Stimulated activated CD8-positive, alpha-beta memory T cell treated with anti-CD3 and anti-CD28 coated beads, Interleukin-12 subunit alpha, Interleukin-12 subunit beta, amount 100 ng/mL, for 24 hours (primary cell): ENCODE measurements around the gene DVL3.

Experiments
- DNase-seq: peaks from one replicate; pipeline ENCODE4 v3.0.0-alpha.2; 2020; ENCODE audit errors: extremely low read depth

DVL3 gene

DNA sequence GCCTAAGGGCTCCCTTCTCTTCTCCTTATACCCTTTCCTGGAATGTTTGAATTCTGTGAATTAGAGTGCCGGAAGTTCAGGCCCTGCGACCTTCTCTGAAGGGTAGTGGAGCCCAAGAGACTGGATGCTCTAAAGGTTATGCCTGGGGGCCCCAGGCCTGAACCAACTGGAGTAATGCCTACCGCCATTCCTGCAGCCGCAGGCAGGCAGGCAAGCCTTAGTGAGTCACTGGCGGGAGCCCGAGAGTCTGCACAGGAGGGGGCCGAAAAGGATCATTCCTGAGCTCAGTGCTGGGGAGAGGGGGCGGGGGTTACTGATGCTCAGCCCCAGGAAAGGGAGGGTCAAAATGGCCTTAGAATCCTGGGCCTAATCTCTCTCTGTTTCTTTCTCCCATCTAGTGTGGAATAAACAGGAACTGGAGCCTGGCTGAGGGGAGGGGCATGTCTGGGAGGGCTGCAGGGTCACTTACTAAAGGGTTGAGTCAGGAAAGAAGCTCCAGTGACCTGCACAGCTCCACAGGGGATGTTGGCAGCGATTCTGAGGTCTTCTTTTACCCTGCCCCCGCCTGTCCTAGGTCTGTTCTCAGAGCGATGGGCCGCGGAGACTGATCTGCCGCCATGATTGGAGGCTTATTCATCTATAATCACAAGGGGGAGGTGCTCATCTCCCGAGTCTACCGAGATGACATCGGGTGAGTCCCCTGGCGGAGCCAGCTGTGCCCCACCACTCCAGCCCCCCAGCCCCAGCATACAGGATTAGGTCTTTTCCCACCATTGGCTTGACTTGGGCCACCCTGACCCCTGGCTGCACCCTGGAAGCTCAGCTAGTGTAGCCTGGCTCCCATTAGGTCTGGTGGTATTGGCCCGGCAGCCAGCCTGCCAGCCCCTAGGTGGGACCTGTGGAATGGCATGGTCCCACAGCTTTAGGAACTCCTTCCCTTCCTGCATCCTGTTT is 21.5 kb downstream of the DVL3 start:
- no peak for DNase-seq

DNA sequence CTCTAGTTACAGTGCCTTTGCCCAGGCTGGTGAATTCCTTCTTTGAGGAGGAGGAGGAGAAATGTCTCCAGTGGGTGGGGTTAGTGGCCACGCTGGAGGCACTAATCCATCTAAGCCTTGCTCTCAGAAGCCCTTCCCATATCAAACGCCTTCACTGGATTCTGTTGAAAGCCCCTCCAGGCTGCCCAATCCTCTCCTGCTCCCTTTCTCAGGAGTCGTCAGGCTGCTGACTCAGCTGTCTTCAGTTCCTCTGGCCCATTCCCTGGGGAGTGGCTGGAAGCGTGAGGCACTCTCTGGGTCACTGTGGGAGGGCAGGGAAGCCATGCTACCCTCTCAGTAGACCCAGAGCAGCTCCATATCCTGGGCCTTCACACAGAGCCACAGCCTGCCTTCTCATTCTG is 22.2 kb downstream of the DVL3 start:
- no peak for DNase-seq

DNA sequence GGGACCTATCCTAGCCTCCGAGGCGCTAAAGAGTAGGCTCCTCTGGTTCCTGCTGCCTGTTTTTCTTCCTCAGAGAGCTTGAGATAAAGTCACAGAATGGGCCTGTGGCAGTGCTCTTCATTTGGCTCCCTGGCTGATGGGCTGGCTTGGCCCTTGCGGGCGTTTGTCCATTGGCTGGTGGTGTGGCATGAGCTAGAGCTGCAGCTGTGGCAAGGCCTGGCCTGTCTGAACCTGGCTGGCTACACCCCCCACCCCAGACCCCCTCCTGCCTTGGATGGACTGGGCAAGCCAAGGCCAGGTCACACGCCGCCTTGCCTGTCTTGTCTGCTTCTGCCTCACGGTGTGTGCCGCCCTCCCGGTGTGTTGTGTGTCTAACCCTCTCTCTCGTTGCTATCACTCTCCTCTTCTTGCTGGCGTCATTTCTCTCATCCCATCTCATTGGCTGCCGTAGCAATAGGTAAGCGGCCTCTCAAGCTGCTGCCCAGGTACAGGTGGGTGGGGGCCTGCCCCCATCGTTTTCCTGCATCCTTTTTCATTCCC is 22.7 kb downstream of the DVL3 start:
- DNase-seq, result no peak

DNA sequence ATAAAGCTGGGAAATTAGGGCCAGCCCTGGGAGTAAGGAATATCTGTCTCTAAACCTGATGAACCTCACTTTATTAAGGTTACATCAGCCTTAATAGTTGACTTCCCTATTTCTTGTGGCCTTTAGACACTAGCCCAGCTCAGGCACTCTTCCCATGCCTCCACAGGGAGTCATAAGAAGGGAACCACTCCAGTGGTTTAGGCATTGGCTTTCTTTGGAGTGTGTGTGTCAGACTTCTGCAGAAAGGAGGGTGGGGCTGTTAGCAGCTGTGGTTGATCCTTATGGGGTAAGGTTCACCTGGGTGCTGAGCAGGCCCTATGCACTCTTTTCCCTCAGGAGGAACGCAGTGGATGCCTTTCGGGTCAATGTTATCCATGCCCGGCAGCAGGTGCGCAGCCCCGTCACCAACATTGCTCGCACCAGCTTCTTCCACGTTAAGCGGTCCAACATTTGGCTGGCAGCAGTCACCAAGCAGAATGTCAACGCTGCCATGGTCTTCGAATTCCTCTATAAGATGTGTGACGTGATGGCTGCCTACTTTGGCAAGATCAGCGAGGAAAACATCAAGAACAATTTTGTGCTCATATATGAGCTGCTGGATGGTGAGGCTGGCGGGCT is 23.5 kb downstream of the DVL3 start:
- DNase-seq, result no peak

DNA sequence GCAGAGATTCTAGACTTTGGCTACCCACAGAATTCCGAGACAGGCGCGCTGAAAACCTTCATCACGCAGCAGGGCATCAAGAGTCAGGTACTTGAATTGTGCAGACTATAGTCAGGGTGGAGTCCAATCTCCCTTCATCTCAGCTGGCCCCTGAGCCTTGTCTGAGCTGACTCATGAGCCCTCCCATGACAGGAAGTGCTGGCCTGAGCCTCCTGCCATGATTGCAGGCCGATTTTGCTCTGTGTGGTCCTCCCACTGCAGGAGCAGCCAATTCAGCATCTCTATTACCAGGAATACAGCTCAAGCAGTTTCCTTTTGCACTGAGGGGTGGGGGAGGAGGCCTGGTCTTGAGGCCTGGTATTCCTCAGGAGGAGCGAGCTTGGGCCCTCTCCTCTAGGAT is 25.0 kb downstream of the DVL3 start:
- no peak for DNase-seq

DNA sequence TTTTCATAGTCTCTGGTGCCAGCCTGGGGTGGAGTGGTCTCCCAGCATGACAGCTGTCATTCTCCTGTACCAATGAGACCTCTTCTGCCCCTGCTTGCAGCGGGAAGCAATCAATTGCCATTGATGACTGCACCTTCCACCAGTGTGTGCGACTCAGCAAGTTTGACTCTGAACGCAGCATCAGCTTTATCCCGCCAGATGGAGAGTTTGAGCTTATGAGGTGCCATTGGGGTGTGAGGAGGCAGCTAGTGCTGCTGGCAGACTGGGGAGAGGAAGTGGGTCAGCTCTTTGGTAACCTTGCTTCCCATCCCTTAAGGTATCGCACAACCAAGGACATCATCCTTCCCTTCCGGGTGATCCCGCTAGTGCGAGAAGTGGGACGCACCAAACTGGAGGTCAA is 26.4 kb downstream of the DVL3 start:
- DNase-seq, result no peak

DNA sequence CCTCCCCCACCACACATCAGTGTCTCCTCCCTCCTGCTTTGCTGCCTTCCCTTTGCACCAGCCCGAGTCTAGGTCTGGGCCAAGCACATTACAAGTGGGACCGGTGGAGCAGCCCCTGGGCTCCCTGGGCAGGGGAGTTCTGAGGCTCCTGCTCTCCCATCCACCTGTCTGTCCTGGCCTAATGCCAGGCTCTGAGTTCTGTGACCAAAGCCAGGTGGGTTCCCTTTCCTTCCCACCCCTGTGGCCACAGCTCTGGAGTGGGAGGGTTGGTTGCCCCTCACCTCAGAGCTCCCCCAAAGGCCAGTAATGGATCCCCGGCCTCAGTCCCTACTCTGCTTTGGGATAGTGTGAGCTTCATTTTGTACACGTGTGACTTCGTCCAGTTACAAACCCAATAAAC is 28.5 kb downstream of the DVL3 start:
- DNase-seq, result no peak

DNA sequence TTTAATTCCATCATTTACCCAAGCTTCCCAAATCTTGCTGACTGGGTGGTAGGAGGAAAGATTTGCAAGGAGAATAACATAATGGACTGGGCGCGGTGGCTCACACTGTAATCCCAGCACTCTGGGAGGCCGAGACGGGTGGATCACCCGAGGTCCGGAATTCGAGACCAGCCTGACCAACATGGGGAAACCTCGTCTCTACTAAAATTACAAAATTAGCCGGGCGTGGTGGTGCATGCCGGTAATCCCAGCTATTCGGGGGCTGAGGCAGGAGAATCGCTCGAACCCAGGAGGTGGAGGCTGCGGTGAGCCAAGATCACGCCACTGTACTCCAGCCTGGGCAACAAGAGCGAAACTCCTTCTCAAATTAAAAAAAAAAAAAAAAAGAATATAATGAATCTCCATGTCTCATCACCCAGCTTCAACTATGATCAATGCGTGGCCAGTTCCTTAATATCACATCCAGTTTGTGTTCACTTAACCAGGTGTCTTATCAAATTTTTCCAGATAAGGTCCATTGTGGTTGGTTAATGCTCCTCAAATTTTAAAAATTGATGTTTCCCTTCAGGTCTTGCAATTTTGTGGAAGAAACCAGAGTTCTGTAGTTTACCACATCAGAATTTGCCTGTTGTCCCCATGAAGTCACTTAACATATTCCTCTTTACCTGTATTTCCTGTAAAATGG is 29.5 kb downstream of the DVL3 start:
- DNase-seq, result no peak

DNA sequence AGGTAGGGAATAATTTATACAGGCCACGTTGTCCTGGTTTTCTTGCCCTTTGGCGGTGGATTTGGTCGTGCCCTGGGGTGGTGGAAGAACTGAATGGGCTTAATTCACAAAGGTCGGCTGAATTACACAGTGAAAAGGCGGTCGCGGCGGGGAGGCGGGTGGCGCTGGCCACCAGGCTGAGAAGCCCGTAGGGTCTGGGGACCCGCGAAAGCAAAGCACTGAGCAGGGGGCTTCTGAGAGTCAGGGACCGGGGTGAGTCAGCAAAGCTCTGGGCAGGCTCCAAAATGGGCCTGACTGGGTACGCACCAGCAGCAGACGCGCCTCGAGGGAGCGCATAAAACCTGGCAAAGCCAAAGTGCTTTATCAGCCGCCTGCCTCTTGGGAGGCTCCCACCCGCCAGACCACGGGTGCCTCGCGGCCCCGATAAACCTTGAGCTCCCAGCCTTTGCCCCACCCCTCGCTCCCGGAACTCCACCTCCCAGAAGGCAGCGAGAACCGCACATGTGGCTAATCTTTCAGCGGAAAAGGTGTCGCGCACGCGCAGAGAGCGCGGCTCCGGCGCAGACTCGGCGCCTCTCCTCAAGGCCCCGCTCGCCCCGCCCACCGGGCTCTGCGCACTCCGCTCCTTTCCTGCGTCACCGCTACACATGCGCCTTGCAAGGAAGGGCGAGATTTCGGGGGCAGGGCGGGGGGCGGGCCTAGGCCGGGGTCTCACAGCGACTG is 30.4 kb downstream of the DVL3 start:
- peak; percentile 98 for DNase-seq

DNA sequence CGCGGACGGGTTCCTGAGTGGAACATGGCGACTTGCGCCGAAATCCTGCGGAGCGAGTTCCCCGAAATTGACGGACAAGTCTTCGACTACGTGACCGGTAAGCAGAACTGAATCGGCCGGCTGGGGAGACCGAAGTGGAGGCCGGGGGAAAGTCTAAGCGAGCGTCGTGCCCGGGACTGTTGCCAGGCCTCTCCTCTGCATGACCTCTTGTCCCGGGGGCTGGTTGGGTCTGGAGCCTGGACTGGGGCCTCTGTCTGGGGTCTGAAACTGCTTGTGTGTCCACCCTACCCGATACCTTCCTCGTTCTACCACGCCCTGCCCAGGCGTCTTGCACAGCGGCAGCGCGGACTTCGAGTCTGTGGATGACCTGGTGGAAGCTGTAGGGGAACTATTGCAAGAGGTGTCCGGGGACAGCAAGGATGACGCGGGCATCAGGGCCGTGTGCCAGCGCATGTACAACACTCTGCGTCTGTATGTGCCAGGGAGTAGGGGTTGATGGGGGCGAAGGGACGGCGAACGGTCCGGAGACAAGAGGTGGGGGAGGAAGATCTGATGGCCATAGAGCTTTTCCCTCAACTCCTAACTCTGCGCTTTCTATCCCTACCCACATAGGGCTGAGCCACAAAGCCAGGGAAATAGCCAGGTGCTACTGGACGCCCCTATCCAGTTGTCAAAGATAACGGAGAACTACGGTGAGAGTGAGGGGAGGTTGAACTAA is 31.2 kb downstream of the DVL3 start, which contains the start of gene ABCF3:
Gene ABCF3 (plus strand): TSS at position 16 of the 718 bp plus-strand sequence. CDS start 9 bp downstream, at position 25.
- no peak for DNase-seq

DNA sequence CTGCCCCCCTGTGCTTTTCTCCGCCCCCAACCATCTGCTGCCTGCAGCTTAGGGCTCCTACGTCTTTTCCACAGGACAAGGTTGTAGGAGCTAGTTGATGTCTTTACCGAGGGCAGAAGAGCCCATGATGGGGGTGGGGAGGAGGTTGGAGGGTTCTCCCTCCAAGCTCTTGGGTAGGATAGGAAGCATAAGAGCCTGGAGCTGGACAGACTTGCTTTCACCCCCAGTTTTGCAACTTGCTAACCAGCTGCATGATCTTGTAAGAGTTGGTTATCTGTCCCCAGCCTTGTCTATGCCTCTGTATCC is 31.7 kb downstream of the DVL3 start:
- DNase-seq, result no peak

DNA sequence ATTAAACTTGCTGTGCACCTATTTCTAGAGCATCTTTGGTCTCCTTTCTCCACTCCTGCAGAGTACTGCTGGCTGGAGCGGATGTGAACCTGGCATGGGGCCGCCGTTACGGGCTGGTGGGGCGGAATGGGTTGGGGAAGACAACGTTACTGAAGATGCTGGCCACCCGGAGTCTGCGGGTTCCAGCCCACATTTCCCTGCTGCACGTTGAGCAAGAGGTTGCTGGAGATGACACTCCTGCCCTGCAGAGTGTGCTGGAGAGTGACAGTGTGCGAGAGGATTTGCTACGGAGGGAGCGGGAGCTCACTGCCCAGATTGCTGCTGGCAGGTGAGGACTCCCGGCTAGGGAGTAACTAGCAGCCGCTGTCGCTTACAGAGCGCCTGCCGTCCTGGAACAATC is 32.9 kb downstream of the DVL3 start:
- DNase-seq, result no peak

DNA sequence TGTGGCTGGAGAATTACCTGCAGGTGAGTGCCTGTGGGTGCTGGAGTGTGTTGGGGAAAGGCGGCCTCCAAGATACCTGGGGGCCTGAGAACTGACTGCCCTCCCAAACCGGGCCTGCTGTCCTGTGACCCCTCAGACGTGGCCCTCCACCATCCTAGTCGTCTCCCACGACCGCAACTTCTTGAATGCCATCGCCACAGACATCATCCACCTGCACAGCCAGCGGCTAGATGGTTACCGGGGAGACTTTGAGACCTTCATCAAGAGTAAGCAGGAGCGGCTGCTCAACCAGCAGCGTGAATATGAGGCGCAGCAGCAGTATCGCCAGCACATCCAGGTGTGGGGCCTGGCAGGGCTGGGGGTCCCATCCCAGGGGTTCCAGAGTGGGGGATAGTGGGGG is 34.2 kb downstream of the DVL3 start:
- no peak for DNase-seq

DNA sequence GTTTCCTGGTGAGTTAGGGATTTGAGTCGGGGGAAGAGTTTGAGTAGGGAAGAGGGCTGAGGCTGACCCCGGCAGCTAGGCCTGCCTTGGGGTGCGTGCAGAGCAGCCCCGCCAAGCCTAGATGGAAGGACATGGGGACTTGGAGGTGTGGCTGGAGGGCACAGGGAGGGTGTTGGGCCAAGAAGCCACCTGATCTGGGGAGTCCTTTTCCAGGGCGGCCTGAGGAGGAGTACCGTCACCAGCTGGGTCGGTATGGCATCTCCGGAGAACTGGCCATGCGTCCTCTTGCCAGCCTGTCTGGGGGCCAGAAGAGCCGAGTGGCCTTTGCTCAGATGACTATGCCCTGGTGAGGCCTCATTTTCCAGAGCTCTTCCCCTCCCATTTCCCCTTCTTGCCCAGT is 37.7 kb downstream of the DVL3 start:
- no peak for DNase-seq

DNA sequence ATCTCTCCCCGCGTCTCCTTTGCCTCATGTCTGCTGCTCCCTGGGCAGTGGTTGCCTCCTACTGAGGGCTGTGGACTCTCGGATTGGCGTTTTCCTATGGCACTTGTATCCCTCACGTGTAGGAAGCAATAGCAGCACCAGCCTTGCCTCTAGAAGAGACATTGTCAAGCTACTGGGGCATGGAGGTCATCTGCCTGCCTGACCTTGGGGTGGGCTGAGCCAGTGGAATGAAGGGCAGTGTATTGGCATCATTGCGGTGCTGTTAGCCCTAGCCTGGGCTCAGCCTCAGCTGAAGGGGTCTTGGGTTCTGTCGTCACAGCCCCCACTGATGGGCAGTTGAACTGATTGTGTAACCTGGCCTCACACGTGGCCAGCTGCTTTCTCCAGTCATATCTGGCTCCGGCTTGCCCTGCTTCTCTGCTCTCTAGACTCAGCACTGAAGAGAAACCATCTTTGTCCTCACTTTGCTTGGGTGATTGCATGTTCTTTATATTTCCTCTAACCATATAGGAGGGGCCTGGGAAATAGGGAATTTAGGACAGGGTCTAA is 38.9 kb downstream of the DVL3 start:
- no peak for DNase-seq

DNA sequence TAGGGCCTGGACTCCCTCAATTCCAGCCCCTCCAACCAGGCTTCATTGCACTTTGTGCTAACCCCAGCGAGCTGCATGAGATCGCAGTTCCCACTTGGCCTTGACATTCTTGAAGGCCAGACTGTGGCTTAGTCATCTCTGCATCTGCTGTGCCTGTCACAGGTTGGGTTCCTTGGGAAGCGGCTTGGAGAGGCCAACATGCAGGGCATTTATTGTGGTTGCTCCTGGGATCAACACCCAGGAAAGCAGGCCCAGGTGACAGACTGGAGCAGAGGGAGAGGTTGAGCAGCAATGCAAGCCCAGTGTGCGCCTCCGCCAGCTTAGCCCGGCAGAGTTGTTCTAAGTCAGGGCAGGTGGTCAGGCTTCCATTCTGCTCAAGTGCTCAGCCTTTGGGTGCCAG is 41.4 kb downstream of the DVL3 start:
- DNase-seq, result no peak

DNA sequence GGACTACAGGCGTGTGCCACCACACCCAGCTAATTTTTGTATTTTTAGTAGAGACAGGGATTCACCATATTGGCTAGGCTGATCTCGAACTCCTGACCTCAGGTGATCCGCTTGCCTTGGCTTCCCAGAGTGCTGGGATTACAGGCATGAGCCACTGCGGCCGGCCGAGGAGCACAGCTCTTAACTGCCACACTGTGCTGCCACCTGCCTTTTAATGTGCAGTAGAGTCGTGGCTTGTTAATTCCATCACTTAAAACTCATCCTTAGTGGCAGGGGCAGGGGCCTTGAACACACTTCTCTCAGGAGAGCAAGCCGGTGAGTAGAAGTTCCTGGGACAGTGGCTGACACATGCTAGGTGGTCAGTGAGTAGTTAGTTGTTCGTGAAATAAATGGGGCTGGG is 43.3 kb downstream of the DVL3 start:
- DNase-seq, result no peak

DNA sequence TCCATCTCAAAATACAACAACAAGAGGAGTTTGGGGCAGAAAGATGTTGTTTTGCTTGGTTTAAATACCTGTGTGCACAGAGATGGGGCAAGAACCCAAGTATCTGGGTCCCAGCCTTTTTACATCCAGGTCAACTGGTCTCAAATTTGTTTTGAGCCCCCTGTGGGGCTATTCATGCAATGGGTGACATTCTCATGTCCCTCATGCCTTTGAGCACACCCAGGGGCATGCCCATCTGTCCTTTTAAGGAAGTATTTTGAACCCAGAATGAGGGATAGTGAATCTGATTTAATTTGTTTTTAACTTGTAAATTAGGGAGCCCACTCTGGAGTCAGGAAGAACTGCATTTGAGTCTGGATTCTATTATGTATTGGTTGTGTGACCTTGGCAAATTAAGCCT is 45.6 kb downstream of the DVL3 start:
- DNase-seq, result no peak

DNA sequence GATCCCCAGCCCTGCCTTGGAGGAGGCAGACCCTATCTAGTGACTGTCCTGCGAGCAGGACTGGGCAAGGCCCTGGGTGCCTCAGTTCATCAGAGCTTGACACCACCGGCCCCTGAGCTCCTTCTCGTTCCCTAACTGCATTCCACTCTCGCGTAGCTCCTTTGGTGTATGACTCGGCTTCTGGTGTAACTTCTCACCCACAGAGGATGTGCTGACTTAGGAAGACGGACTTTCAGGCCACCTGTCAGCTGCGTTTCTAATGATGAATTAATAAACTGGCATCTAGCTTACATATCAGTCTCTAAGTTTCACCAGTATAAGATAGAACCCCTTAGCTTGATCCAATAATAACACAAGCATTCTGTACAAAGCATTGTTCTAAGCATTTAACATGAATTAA is 48.3 kb downstream of the DVL3 start:
- DNase-seq, result no peak

DNA sequence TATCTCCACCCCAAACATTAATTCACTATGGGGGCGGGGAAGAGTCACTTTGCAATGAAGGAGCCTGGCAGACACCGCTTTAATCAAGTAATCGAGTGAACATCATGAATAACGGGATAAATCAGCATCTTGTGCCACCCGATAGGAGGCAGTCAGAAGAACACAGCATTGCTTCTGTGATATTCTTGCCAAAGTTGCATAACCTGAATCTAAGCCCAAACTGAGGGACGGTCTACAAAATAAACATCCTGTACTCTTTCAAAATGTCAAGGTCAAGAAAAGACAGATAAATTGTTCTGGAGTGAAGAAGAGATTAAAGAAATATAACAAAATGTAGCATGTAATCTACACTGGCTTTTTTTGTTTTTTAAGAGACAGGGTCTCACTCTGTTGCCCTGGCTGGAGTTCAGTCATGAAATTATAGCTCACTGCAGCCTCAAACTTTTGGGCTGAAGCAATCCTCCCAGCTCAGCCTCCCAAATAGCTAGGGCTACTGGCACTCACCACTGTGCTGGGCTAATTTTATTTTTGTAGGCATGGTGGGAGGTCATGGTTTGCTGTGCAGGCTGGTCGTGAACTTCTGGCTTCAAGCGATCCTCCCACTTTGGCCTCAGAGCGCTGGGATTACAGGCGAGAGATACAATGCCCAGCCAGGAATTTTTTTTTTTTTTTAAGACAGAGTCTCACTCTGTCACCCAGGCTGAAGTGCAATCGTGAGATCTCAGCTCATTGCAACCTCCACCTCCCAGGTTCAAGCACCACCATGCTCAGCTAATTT is 54.2 kb downstream of the DVL3 start:
- DNase-seq, result no peak
